AG04449 (cell line): ENCODE data around the gene IPCEF1.

ENCODE experiments used
- CTCF ChIA-PET: fragments of 350-600 bp; formaldehyde crosslinking; extraction: SDS; loops from one replicate; lab custom pipeline; 2021; ENCODE audit warnings: antibody characterized with exemption; lab: Yijun Ruan, JAX
- POLR2A ChIA-PET: fragments of 400-600, 350-600 bp; formaldehyde crosslinking; extraction: SDS; loops from one replicate; lab custom pipeline; 2020; ENCODE audit warnings: antibody characterized with exemption, inconsistent platforms; lab: Yijun Ruan, JAX
- DNase-seq: peaks from one replicate; pipeline ENCODE4 v3.0.0-alpha.2; 2010; ENCODE audit warnings: low read depth, low spot score
- H3K4me3 ChIP-seq: 2 replicates; pipeline ENCODE4 v1.5.1; 2011; ENCODE audit warnings: low read depth, mild to moderate bottlenecking, control low read depth, low read length
- CTCF ChIP-seq: IDR thresholded peaks from one replicate; pipeline ENCODE4 v1.5.1; 2011; ENCODE audit warnings: mild to moderate bottlenecking, moderate library complexity, low read length, control low read depth, inconsistent platforms; ENCODE audit not compliant: insufficient read depth; ENCODE audit errors: missing control alignments

The IPCEF1 gene

GRCh38 chr6:154228521-154228905, 128.1 kb downstream of the IPCEF1 start:
- CTCF ChIA-PET = no interaction called here
- TF ChIP-seq CTCF = no peak
- DNase-seq = no peak
- H3K4me3 ChIP-seq = no peak overlapping the region
- POLR2A ChIA-PET = no interaction called here

- DNase-seq = no peak
- CTCF ChIA-PET = no interaction called here
- POLR2A ChIA-PET = no interaction called here
- H3K4me3 ChIP-seq = no peak overlapping the region
- TF ChIP-seq CTCF = no peak
Observed at GRCh38 chr6:154227862-154228520, 128.6 kb downstream of the IPCEF1 start.

GRCh38 chr6:154226461-154226860, 130.1 kb downstream of the IPCEF1 start:
- ChIA-PET POLR2A (no interaction called here), CTCF (no interaction called here)
- no peak overlapping the region for H3K4me3 ChIP-seq
- DNase-seq = no peak
- no peak for TF ChIP-seq CTCF

GRCh38 chr6:154223296-154223695, 133.3 kb downstream of the IPCEF1 start:
- POLR2A ChIA-PET = no interaction called here
- CTCF ChIA-PET = no interaction called here
- TF ChIP-seq CTCF = no peak
- DNase-seq = no peak
- H3K4me3 ChIP-seq = no peak overlapping the region

GRCh38 chr6:154222716-154223115, 133.9 kb downstream of the IPCEF1 start:
- no peak for DNase-seq
- ChIA-PET POLR2A (no interaction called here), CTCF (no interaction called here)
- no peak for TF ChIP-seq CTCF
- no peak overlapping the region for H3K4me3 ChIP-seq

GRCh38 chr6:154219250-154219649, 137.4 kb downstream of the IPCEF1 start:
- ChIA-PET CTCF (interaction anchor here (0.6 kb wide), 1 partner anchor 48 kb away, joined by 4 read pairs; no protein-coding TSS in a partner anchor), POLR2A (no interaction called here)
- no peak for DNase-seq
- no peak for TF ChIP-seq CTCF
- H3K4me3 ChIP-seq = no peak overlapping the region
